ENCODE results near the gene LY6G6D. TPM values are rescaled to one million over a fixed set of nuclear protein-coding genes. Genes with fewer than 3 reads are reported as not detected.

LY6G6D gene
- total RNA-seq, 1 donor from 2014 or later, result not detected

GRCh38 chr6:31734821-31735406 lies 19.8 kb downstream of the LY6G6D start:
- DNase-seq (ENCODE audit: low read depth, low spot score), result no peak
- no peak for TF ChIP-seq CTCF (conservative IDR thresholded peaks at IDR 0.05)

GRCh38 chr6:31736021-31736767 lies 21.0 kb downstream of the LY6G6D start, which contains the start of gene CLIC1:
Gene CLIC1 (minus strand): TSS chr6:31736530. CDS start chr6:31736300, 230 bp downstream.
- peak within 1 kb of the TSS; percentile 100 for H3K27ac Mint-ChIP-seq (ENCODE audit: unreplicated experiment)
- no peak for TF ChIP-seq CTCF (conservative IDR thresholded peaks at IDR 0.05)
- no peaks in the 10 kb centered on the region for H3K9me3 Mint-ChIP-seq
- DNase-seq (ENCODE audit: low read depth, low spot score), result peak; percentile 54
- peaks cover 79% of the 10 kb centered on the region for H3K4me1 Mint-ChIP-seq
- peak within 1 kb of the TSS; percentile 93 for H3K4me3 Mint-ChIP-seq
- peaks cover 13% of the 10 kb centered on the region for H3K36me3 Mint-ChIP-seq (ENCODE audit: low read depth)
- no peaks in the 10 kb centered on the region for H3K27me3 Mint-ChIP-seq (ENCODE audit: low read depth)

More at GRCh38 chr6:31734821-31735406, 19.8 kb downstream of the LY6G6D start:
- Mint-ChIP-seq H3K27me3 (ENCODE audit: low read depth) (no peaks in the 10 kb centered on the region), H3K27ac (ENCODE audit: unreplicated experiment) (peak overlapping the region; percentile 100), H3K36me3 (ENCODE audit: low read depth) (peaks cover 17% of the 10 kb centered on the region), H3K4me1 (peaks cover 79% of the 10 kb centered on the region), H3K9me3 (no peaks in the 10 kb centered on the region), H3K4me3 (peak overlapping the region; percentile 93)

- Mint-ChIP-seq H3K4me1 (peaks cover 83% of the 10 kb centered on the region), H3K4me3 (peak overlapping the region; percentile 93)
Measured at GRCh38 chr6:31736768-31737314, 21.7 kb downstream of the LY6G6D start.

GRCh38 chr6:31737315-31737990 lies 22.3 kb downstream of the LY6G6D start:
- Mint-ChIP-seq H3K27ac (ENCODE audit: unreplicated experiment) (peak overlapping the region; percentile 100), H3K9me3 (no peaks in the 10 kb centered on the region), H3K4me1 (peaks cover 84% of the 10 kb centered on the region), H3K27me3 (ENCODE audit: low read depth) (no peaks in the 10 kb centered on the region), H3K4me3 (peak overlapping the region; percentile 93), H3K36me3 (ENCODE audit: low read depth) (peaks cover 9% of the 10 kb centered on the region)
- no peak for DNase-seq (ENCODE audit: low read depth, low spot score)
- TF ChIP-seq CTCF (conservative IDR thresholded peaks at IDR 0.05), result no peak

More at GRCh38 chr6:31736768-31737314, 21.7 kb downstream of the LY6G6D start:
- no peaks in the 10 kb centered on the region for H3K9me3 Mint-ChIP-seq
- peaks cover 12% of the 10 kb centered on the region for H3K36me3 Mint-ChIP-seq (ENCODE audit: low read depth)
- H3K27me3 Mint-ChIP-seq (ENCODE audit: low read depth), result no peaks in the 10 kb centered on the region
- DNase-seq (ENCODE audit: low read depth, low spot score), result no peak
- TF ChIP-seq CTCF (conservative IDR thresholded peaks at IDR 0.05), result no peak
- peak overlapping the region; percentile 100 for H3K27ac Mint-ChIP-seq (ENCODE audit: unreplicated experiment)

Measured in neural crest cell (in vitro differentiated cells).